Chondrocyte (in vitro differentiated cells): ENCODE measurements around the gene CPPED1. TPM values are rescaled to one million over a fixed set of nuclear protein-coding genes. Genes with fewer than 3 reads are reported as not detected.

ENCODE experiments used
- DNase-seq: peaks from one replicate; pipeline ENCODE4 v3.0.0; 2021; ENCODE audit warnings: mixed read lengths, low spot score
- H3K27ac Mint-ChIP-seq: one replicate; pipeline ENCODE4 v1.8.0; 2021; ENCODE audit warnings: mild to moderate bottlenecking, moderate library complexity, mixed read lengths; ENCODE audit not compliant: unreplicated experiment
- H3K27me3 Mint-ChIP-seq: 2 replicates; pipeline ENCODE4 v1.8.0; 2021; ENCODE audit warnings: low read depth, mixed read lengths
- H3K36me3 Mint-ChIP-seq: 2 replicates; pipeline ENCODE4 v1.8.0; 2021; ENCODE audit warnings: low read depth, mixed read lengths
- H3K4me1 Mint-ChIP-seq: 2 replicates; pipeline ENCODE4 v1.8.0; 2021; ENCODE audit warnings: low read depth, mild to moderate bottlenecking, mixed read lengths
- H3K4me3 Mint-ChIP-seq: one replicate; pipeline ENCODE4 v1.8.0; 2021; ENCODE audit warnings: mild to moderate bottlenecking, moderate library complexity, mixed read lengths; ENCODE audit not compliant: unreplicated experiment
- H3K9me3 Mint-ChIP-seq: 2 replicates; pipeline ENCODE4 v1.8.0; 2021; ENCODE audit warnings: low read depth, mixed read lengths
- total RNA-seq: library from RNA; stranded (reverse); gene quantifications from 3 replicates; pipeline ENCODE4 v1.2.1, GENCODE V29; 2021
- TF ChIP-seq, protein P1 (sequence below): fragments of 200-600 bp; sonication (generic); IDR thresholded peaks from 2 replicates; pipeline ENCODE4 v1.5.0; 2021; ENCODE audit warnings: antibody characterized with exemption, mild to moderate bottlenecking, moderate library complexity

The CPPED1 gene
- total RNA-seq, 1 donor from 2014 or later, result 18.1 TPM

GRCh38 chr16:12637002-12637401 is 166.7 kb downstream of the CPPED1 start:
- peaks cover 3% of the 10 kb centered on the region for H3K9me3 Mint-ChIP-seq
- no peak overlapping the region for H3K4me3 Mint-ChIP-seq
- no peaks in the 10 kb centered on the region for H3K4me1 Mint-ChIP-seq
- no peaks in the 10 kb centered on the region for H3K36me3 Mint-ChIP-seq
- peaks cover 21% of the 10 kb centered on the region for H3K27me3 Mint-ChIP-seq
- TF ChIP-seq, protein P1, sequence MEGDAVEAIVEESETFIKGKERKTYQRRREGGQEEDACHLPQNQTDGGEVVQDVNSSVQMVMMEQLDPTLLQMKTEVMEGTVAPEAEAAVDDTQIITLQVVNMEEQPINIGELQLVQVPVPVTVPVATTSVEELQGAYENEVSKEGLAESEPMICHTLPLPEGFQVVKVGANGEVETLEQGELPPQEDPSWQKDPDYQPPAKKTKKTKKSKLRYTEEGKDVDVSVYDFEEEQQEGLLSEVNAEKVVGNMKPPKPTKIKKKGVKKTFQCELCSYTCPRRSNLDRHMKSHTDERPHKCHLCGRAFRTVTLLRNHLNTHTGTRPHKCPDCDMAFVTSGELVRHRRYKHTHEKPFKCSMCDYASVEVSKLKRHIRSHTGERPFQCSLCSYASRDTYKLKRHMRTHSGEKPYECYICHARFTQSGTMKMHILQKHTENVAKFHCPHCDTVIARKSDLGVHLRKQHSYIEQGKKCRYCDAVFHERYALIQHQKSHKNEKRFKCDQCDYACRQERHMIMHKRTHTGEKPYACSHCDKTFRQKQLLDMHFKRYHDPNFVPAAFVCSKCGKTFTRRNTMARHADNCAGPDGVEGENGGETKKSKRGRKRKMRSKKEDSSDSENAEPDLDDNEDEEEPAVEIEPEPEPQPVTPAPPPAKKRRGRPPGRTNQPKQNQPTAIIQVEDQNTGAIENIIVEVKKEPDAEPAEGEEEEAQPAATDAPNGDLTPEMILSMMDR, result no peak
- DNase-seq, result no peak
- no peak overlapping the region for H3K27ac Mint-ChIP-seq

DNA sequence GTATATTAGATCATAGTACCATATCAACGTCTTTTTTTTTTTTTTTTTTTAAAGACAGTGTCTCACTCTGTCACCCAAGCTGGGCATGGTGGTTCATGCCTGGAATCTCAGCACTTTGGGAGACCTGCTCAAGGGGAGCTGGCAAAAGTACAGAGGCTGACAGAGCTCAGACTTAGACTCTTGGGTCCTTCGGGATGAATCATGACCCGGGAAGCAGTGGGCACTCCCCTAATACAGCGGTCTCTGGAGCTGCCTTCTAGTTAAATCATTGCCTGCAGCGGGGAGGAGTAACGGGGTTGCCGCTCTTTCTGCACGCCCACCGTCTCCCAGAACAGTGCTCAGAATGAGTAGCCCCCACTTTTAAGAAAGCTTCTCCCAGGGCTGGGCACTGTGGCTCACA is 174.4 kb downstream of the CPPED1 start:
- Mint-ChIP-seq H3K4me3 (no peak overlapping the region), H3K4me1 (no peaks in the 10 kb centered on the region), H3K27me3 (peaks cover 33% of the 10 kb centered on the region), H3K27ac (no peak overlapping the region), H3K36me3 (no peaks in the 10 kb centered on the region), H3K9me3 (no peaks in the 10 kb centered on the region)
- no peak for DNase-seq
- TF ChIP-seq, protein P1, result no peak

- Mint-ChIP-seq H3K27ac (no peak overlapping the region), H3K27me3 (peaks cover 28% of the 10 kb centered on the region), H3K4me1 (no peaks in the 10 kb centered on the region), H3K9me3 (no peaks in the 10 kb centered on the region), H3K36me3 (no peaks in the 10 kb centered on the region), H3K4me3 (no peak overlapping the region)
- TF ChIP-seq, protein P1, result no peak
- no peak for DNase-seq
Observed at GRCh38 chr16:12628536-12628935, 175.2 kb downstream of the CPPED1 start.

DNA sequence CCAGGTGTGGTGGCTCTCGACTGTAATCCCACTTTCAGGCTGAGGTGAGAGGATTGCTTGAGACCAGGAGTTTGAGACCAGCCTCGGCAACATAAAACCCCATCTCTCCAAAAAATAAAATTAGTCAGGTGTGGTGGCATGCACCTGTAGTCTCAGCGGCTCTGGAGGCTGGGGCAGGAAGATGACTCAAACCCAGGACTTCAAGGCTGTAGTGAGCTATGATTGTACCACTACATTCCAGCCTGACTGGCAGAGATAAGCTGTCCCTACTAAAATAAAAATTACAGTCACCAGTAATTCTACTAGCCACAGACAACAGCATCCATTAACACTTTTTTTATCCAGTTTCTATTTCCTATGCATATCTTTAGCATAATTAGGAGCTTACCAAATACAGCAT is 176.3 kb downstream of the CPPED1 start:
- Mint-ChIP-seq H3K27me3 (peaks cover 18% of the 10 kb centered on the region), H3K36me3 (no peaks in the 10 kb centered on the region), H3K4me3 (no peak overlapping the region), H3K4me1 (no peaks in the 10 kb centered on the region), H3K27ac (no peak overlapping the region), H3K9me3 (no peaks in the 10 kb centered on the region)
- no peak for DNase-seq
- TF ChIP-seq, protein P1, result no peak

GRCh38 chr16:12626411-12626810 is 177.3 kb downstream of the CPPED1 start:
- TF ChIP-seq, protein P1, result no peak
- H3K27ac Mint-ChIP-seq, result no peak overlapping the region
- H3K27me3 Mint-ChIP-seq, result peaks cover 18% of the 10 kb centered on the region
- H3K36me3 Mint-ChIP-seq, result no peaks in the 10 kb centered on the region
- H3K4me1 Mint-ChIP-seq, result no peaks in the 10 kb centered on the region
- H3K9me3 Mint-ChIP-seq, result no peaks in the 10 kb centered on the region
- DNase-seq, result no peak
- H3K4me3 Mint-ChIP-seq, result no peak overlapping the region
